HG02870 (cell line): ENCODE measurements around the gene PDGFC.
"Not testable (repeated sequence)": the region's sequence is repeated elsewhere in the genome, so short reads cannot be mapped to it uniquely, and the experiment has no call there.

Source experiments
- ATAC-seq: cut with Tn5 transposase; IDR thresholded peaks from one replicate; pipeline ENCODE4 v1.9.1; 2021; ENCODE audit warnings: mild to moderate bottlenecking, moderate library complexity; ENCODE audit not compliant: unreplicated experiment

Gene PDGFC

GRCh38 chr4:156953001-156953400, 18.6 kb downstream of the PDGFC start:
- no peak for ATAC-seq

GRCh38 chr4:156952078-156952759, 19.4 kb downstream of the PDGFC start:
- ATAC-seq, result no peak

GRCh38 chr4:156950948-156951347, 20.7 kb downstream of the PDGFC start:
- no peak for ATAC-seq

GRCh38 chr4:156950090-156950489, 21.5 kb downstream of the PDGFC start:
- ATAC-seq, result no peak

- no peak for ATAC-seq
These were observed 22.2 kb downstream of the PDGFC start for GRCh38 chr4:156949373-156949814.

GRCh38 chr4:156948738-156949137, 22.9 kb downstream of the PDGFC start:
- ATAC-seq, result no peak

- ATAC-seq, result no peak
These were observed 23.5 kb downstream of the PDGFC start for GRCh38 chr4:156948133-156948532.

- no peak for ATAC-seq
These were observed 24.8 kb downstream of the PDGFC start for GRCh38 chr4:156946516-156947424.

- no peak for ATAC-seq
These were observed 26.1 kb downstream of the PDGFC start for GRCh38 chr4:156945532-156945931.

- ATAC-seq, result no peak
These were observed 28.6 kb downstream of the PDGFC start for GRCh38 chr4:156942991-156943390.

- ATAC-seq, result no peak
These were observed 29.6 kb downstream of the PDGFC start for GRCh38 chr4:156941940-156942548.

- no peak for ATAC-seq
These were observed 31.8 kb downstream of the PDGFC start for GRCh38 chr4:156939801-156940200.

GRCh38 chr4:156939139-156939538, 32.5 kb downstream of the PDGFC start:
- no peak for ATAC-seq

- ATAC-seq, result no peak
These were observed 37.4 kb downstream of the PDGFC start for GRCh38 chr4:156934259-156934635.

GRCh38 chr4:156933633-156934258, 37.9 kb downstream of the PDGFC start:
- no peak for ATAC-seq

GRCh38 chr4:156932360-156932759, 39.2 kb downstream of the PDGFC start:
- not testable (repeated sequence) for ATAC-seq

- ATAC-seq, result no peak
These were observed 40.3 kb downstream of the PDGFC start for GRCh38 chr4:156931267-156931666.

GRCh38 chr4:156929386-156930105, 42.1 kb downstream of the PDGFC start:
- no peak for ATAC-seq

- no peak for ATAC-seq
These were observed 46.8 kb downstream of the PDGFC start for GRCh38 chr4:156924774-156925315.

GRCh38 chr4:156923525-156923924, 48.1 kb downstream of the PDGFC start:
- ATAC-seq, result no peak
